ENCODE results near the gene NUP50.
"Not testable (repeated sequence)": the region's sequence is repeated elsewhere in the genome, so short reads cannot be mapped to it uniquely, and the experiment has no call there.

NUP50 gene

DNA sequence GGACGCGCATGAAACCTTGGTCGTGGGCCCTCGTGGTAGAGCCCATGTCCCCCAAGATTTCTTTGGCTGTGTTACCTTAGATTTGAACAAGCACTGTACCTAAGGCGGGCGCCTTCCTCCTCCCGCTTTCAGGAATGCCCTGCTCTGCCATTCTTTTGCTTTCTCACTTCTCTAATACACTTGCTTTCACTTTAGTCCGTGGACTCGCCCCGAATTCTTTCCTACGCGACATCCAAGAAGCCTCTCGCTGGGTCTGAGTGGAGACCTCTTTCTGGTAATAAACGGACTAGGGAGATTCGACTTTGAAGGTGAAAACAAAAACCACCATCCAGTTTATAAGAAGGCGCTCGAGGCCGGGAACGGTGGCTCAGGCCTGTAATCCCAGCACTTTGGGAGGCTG, 1.2 kb upstream of the NUP50 start:
- DNase-seq (ENCODE audit: low read depth in 2 of 2), result no peak

DNA sequence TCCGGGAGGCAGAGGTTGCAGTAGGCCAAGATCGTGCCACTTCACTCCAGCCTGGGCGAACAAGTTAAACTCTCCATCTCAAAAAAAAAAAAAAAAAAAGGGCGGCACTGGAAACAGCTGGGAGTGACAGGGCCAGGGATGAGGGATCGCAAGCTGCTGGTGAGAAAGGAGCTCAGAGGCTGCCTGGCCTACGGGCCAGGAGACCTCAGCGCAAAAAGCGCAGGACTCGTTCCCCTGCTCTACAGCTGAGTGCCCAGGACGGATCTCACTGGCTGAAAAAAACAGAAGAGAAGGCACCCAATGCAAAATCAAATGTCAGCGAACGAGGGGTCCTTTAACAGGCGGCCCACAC, 650 bp upstream of the NUP50 start:
- DNase-seq (ENCODE audit: low read depth in 2 of 2), result no peak

- DNase-seq (ENCODE audit: low read depth in 2 of 2), result no peak
Observed at GRCh38 chr22:45164270-45165088, 754 bp downstream of the NUP50 start.

- DNase-seq (ENCODE audit: low read depth in 2 of 2), result no peak
Observed at GRCh38 chr22:45166932-45167331, 3.2 kb downstream of the NUP50 start.

DNA sequence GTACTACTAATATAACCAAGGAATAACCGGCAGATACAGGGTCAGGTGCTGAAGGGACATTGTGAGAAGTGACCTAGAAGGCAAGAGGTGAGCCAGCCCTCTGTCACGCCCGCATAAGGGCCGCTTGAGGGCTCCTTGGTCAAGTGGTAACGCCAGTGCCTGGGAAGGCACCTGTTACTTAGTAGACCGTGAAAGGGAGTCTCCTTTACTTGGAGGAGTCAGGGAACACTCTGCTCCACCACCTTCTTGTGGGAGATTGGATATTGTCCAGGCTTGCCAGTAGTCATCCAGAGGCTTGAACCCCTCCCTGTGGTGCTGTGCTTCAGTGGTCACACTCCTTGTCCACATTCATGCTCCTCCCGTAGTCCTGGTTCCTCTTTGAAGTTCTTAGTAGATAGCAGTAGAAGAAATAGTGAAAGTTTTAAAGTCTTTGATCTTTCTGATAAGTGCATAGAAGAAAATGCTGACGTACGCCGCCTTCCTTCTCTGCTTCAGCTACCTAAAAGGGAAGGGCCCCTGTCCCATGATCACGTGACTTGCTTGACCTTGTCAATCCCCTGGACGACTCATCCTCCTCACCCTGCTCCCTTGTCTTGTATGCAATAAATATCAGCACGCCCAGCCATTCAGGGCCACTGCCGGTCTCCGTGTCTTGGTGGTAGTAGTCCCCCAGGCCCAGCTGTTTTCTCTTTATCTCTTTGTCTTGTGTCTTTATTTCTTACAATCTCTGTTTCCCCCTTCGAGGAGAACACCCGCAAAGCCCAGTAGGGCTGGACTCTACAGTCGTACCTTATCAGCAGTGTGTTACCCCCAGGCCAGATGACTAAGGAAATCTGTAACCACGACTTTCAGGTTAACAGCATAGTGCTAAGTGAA, 6.1 kb downstream of the NUP50 start:
- DNase-seq (ENCODE audit: low read depth in 2 of 2), result no peak

DNA sequence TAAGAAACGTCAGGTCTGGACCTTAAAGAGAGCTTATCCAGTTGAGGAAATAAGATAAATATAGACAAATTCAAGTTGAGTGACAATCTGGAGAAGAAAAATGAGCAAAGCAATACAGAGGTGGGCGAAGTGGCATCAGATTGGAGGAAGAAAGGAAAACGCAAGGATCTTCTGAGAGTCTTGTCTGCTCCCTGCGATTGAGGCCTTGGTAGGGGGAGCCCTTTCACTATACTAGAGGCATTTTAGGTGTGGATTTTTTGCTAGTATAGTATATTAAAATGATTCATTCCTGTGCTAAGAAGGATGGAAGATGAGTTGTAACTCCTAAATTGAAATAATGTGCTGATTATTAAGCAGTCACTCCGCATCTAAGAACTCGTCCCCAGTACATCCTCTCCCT, 8.1 kb downstream of the NUP50 start:
- no peak for DNase-seq (ENCODE audit: low read depth in 2 of 2)

DNA sequence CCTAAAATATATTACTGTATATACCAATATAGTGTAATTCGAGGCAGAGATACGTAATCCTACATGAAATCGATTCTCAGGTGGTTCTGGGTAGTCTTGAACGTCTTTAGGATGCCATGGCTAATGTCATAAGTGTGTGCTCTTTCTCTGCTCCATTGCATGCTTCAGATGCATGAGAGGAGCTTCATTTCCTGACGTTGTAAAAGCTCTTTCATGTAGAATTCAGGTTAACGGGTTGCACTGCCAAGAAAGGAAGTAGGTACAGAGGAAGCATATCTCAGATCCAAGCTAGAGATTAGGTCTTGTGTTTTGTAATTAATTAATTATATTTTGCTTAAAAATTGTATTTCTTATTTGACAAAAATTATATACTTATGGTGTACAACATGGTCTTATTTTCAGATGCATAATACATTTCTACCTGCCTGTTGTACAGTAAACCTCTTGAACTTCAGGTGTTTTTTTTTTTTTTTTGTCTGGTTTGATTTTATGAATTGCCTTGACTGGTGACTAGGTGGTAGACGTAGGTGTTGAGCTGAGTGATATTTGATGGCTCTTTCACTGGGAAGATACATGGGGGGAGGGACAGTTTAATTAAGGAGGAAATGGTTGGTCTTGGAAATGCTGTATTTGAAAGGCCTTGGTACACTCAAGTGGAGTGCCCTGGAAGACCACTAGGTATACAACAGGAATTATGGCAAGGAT, 9.3 kb downstream of the NUP50 start:
- DNase-seq (ENCODE audit: low read depth in 2 of 2), result no peak

GRCh38 chr22:45179276-45180049, 15.7 kb downstream of the NUP50 start:
- no peak for DNase-seq (ENCODE audit: low read depth in 2 of 2)

DNA sequence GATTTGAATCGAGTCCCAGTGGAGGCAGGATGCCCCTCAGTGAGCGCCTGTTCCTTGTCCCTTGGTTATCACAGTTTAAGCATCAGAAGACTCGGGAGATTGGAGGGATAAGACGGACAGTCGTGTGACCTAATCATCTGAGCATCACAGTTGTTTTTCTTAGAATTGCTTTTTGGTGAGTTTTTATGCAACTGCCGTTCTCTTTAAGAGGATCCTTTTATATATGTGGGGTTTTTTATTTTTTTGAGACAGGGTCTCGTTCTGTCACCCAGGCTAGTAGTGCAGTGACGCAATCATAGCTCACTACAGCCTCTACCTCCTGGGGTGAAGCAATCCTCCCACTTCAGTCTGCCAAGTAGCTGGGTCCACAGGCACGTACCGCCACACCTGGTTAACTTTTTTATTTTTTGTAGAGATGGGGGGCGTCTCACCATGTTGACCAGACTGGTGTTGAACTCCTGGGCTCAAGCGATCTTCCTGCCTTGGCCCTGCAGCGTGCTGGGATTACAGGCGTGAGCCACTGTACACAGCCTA, 16.5 kb downstream of the NUP50 start:
- no peak for DNase-seq (ENCODE audit: low read depth in 2 of 2)

- DNase-seq (ENCODE audit: low read depth in 2 of 2), result no peak
Observed at GRCh38 chr22:45181240-45181639, 17.5 kb downstream of the NUP50 start.

DNA sequence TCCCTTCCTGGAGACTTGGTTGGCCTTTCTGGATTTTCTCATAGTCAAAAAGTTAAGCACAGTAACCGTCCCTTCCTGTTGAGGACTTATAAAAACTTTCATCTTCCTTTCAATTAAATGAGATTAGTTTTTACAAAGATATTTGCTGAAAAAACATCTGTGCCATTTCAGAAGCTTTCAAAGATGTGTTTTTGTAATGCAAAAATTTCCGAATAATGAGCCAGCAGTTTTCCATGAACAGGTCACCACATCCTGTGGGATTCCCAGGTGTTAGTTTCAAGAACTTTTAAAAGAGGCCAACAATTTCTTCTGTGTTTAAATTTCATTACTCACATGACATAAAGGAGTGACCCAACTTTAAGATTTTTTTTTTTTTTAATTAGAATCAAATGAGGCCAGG, 18.0 kb downstream of the NUP50 start:
- no peak for DNase-seq (ENCODE audit: low read depth in 2 of 2)

DNA sequence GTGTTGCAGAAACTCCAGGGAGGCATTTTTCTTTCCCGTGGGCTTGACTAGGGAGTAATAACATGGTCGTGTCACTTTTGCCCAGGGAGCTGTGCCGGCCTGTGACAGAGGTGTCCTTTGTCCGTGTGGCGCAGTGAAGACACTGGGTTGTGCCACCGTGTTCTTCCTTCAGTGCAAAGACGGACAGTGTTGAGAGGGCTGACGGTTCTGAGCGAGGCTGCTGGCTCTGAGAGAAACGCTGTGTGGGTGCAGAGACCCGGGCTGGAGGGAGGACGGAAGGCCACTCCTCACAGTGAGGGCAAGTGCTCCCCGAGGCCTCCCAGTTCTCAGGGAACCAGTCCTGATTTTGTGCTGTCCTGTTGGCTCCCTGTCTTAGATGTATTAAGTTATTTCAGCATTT, 20.2 kb downstream of the NUP50 start:
- DNase-seq (ENCODE audit: low read depth in 2 of 2), result no peak

DNA sequence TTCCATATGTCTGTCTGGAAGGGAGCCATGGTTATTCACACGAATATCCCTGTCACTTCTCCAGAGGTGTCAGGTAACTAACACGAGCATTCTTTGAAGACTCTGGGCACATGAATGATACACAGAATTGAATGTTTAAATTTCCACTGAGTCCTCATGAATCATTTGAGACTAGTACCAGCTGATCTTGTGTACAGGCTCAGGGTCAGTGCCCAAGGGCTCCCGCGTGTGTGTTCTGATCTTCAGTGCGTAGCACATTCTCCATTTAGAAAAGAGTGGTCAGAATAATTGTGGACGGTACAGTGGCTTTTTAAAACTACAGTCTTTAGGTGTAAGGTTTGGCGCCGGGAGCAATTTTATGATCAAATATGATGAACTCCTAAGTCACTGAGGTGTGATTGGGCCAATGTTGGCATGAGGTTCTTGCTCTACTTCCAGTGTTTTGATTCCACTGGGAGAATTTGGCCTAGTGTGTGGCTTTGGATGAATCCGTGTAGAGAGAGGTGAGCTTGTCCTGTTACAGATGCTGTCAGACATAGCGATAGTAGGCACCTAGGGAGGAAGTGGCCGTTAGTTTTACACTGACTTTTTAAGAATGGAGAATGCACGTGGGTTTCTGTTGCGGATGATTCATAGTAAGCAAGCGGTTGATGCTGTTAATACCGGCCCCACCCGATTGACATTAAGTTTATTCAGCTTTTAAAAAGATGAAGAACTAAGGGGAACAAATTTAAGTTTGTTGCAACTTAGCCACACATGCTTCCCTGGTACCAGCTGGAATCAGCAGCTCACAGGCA, 22.2 kb downstream of the NUP50 start:
- DNase-seq (ENCODE audit: low read depth in 2 of 2), result no peak

DNA sequence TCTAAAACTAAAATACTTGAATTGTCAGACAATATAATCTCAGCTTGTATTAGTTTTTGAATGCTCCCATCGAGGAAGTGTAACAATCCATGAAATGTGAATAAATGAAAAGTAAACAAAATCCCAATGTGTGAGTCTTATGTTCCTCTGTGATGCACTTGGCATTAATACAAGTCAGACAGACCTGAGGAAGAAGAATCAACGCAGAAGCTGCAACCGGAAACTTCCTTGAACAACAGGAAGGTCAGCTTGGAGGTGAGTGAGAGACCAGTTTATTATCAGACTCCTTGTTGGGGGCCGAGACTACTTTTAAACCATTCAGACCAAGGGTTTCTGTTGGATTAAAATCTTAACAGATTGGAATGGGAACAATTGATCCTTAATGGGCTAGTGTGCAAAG, 24.2 kb downstream of the NUP50 start:
- no peak for DNase-seq (ENCODE audit: low read depth in 2 of 2)

GRCh38 chr22:45188779-45189178, 25.1 kb downstream of the NUP50 start:
- no peak for DNase-seq (ENCODE audit: low read depth in 2 of 2)

GRCh38 chr22:45190202-45190872, 26.6 kb downstream of the NUP50 start:
- no peak for DNase-seq (ENCODE audit: low read depth in 2 of 2)

- not testable (repeated sequence) for DNase-seq (ENCODE audit: low read depth in 2 of 2)
Observed at GRCh38 chr22:45191746-45192145, 28.0 kb downstream of the NUP50 start.

- DNase-seq (ENCODE audit: low read depth in 2 of 2), result no peak
Observed at GRCh38 chr22:45192701-45193187, 29.0 kb downstream of the NUP50 start.

DNA sequence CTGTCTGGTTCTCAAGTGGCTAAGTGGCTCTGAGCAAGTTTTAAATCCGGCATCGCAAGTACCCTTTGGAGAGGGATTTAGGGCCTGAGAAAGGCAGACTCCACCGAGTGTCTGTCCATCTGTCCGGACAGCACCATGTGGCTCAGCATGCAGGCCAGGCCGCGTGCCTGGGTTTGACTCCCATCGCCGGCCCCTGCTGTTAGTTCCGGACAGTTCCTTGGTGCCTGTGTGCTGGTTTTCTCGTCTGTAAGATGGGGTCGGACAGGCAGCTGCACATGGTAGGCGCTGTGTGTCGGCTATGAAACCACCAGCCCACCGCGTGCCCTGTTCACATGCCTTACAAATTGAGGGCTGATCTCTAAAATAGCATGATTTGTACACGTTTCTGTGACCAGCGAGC, 31.0 kb downstream of the NUP50 start:
- no peak for DNase-seq (ENCODE audit: low read depth in 2 of 2)

- no peak for DNase-seq (ENCODE audit: low read depth in 2 of 2)
Observed at GRCh38 chr22:45195616-45196015, 31.9 kb downstream of the NUP50 start.

Measured in fibroblast of skin of left biceps (primary cell).